Ovary (tissue), 3 donors: Measurements from ENCODE around the gene APBA1.

Source experiments
- CTCF ChIP-seq, 3 donors: fragments of 450-650 bp in 2 of 3; fragments of 200-600 bp in 1 of 3; IDR thresholded peaks; one replicate each; pipeline versions ENCODE4 v1.5.1 to v1.8.0; 2016 to 2022; ENCODE audit warnings: antibody characterized with exemption in 3 of 3, mild to moderate bottlenecking in 1 of 3
- POLR2A ChIP-seq: fragments of 450-650 bp; IDR thresholded peaks from one replicate; pipeline ENCODE4 v1.6.1; 2017; ENCODE audit warnings: antibody characterized with exemption, mild to moderate bottlenecking, moderate library complexity
- donor health status: DM: no; HTN: no; CAD: no.

GRCh38 chr9:69412741-69413150, 259.4 kb downstream of the APBA1 start:
- peak; percentile 57 to 76 (median 64) for TF ChIP-seq CTCF (IDR thresholded peaks at IDR 0.05)
- no peak for TF ChIP-seq POLR2A
